Osteocyte (in vitro differentiated cells): ENCODE measurements around the gene POLL. TPM values are rescaled to one million over a fixed set of nuclear protein-coding genes. Genes with fewer than 3 reads are reported as not detected.

ENCODE experiments used
- DNase-seq: peaks from one replicate; pipeline ENCODE4 v3.0.0; 2021; ENCODE audit warnings: mixed read lengths; ENCODE audit not compliant: unreplicated experiment; ENCODE audit errors: extremely low spot score
- H3K27ac Mint-ChIP-seq: one replicate; pipeline ENCODE4 v1.8.0; 2021; ENCODE audit warnings: mild to moderate bottlenecking, mixed read lengths; ENCODE audit not compliant: unreplicated experiment
- H3K27me3 Mint-ChIP-seq: one replicate; pipeline ENCODE4 v1.8.0; 2021; ENCODE audit warnings: mixed read lengths; ENCODE audit not compliant: unreplicated experiment
- H3K36me3 Mint-ChIP-seq: one replicate; pipeline ENCODE4 v1.8.0; 2021; ENCODE audit warnings: mixed read lengths; ENCODE audit not compliant: unreplicated experiment
- H3K4me1 Mint-ChIP-seq: one replicate; pipeline ENCODE4 v1.8.0; 2021; ENCODE audit warnings: mixed read lengths; ENCODE audit not compliant: unreplicated experiment
- H3K4me3 Mint-ChIP-seq: one replicate; pipeline ENCODE4 v1.8.0; 2021; ENCODE audit warnings: mild to moderate bottlenecking, moderate library complexity, mixed read lengths; ENCODE audit not compliant: unreplicated experiment
- H3K9me3 Mint-ChIP-seq: one replicate; pipeline ENCODE4 v1.8.0; 2021; ENCODE audit warnings: mixed read lengths; ENCODE audit not compliant: unreplicated experiment
- total RNA-seq: library from RNA; stranded (reverse); gene quantifications from 2 replicates; pipeline ENCODE4 v1.2.1, GENCODE V29; 2021
- TF ChIP-seq, protein P1 (sequence below): fragments of 200-600 bp; sonication (generic); IDR thresholded peaks from 2 replicates; pipeline ENCODE4 v1.5.0; 2021; ENCODE audit warnings: antibody characterized with exemption, mild to moderate bottlenecking, moderate library complexity

POLL gene
- total RNA-seq, 1 donor from 2014 or later, result 35.0 TPM

DNA sequence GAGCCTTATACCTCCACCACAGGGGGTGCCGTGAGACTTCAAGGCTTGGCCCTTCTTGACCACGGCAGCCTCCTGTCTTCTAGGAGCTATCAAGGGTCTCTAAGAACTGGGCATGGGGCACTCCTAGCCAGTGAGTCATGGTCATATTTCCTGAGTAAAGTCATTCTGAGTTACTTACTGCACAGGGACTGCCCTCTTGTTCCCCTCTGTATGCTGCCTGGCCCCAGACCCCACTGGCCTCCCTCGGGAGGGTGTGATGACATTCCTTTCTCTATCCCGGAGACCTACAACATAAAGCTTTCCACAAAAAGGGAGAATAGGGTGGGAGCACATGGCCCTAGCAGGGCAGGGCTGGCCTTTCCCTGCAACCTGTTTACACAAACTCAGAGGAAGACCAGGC, 21.4 kb upstream of the POLL start:
- peaks cover 3% of the 10 kb centered on the region for H3K4me1 Mint-ChIP-seq
- H3K36me3 Mint-ChIP-seq, result peaks cover 12% of the 10 kb centered on the region
- DNase-seq, result no peak
- TF ChIP-seq, protein P1, sequence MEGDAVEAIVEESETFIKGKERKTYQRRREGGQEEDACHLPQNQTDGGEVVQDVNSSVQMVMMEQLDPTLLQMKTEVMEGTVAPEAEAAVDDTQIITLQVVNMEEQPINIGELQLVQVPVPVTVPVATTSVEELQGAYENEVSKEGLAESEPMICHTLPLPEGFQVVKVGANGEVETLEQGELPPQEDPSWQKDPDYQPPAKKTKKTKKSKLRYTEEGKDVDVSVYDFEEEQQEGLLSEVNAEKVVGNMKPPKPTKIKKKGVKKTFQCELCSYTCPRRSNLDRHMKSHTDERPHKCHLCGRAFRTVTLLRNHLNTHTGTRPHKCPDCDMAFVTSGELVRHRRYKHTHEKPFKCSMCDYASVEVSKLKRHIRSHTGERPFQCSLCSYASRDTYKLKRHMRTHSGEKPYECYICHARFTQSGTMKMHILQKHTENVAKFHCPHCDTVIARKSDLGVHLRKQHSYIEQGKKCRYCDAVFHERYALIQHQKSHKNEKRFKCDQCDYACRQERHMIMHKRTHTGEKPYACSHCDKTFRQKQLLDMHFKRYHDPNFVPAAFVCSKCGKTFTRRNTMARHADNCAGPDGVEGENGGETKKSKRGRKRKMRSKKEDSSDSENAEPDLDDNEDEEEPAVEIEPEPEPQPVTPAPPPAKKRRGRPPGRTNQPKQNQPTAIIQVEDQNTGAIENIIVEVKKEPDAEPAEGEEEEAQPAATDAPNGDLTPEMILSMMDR, result no peak
- H3K27me3 Mint-ChIP-seq, result no peaks in the 10 kb centered on the region
- no peaks in the 10 kb centered on the region for H3K9me3 Mint-ChIP-seq
- no peak overlapping the region for H3K27ac Mint-ChIP-seq
- no peak overlapping the region for H3K4me3 Mint-ChIP-seq

DNA sequence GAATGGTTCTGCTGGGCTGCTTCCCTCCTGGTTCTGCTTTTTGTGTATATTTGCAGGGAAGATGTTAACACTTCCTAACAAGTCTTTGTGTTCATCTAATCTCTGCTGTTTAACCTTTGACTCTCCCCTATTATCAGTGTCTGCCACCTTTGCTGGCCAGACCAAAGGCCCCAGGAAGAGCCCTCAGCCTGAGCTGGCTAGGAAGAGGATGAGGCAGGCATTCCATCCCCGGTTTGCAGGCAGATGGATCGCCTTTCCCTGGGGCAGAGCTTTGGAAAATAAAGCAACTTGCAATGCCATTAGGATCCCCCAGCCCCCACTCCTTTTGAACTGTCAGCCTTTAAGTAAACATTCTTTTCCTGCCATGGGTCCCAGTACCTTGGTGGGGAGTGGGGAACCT, 19.1 kb upstream of the POLL start:
- Mint-ChIP-seq H3K4me1 (peaks cover 3% of the 10 kb centered on the region), H3K4me3 (no peak overlapping the region), H3K27me3 (no peaks in the 10 kb centered on the region), H3K36me3 (peaks cover 16% of the 10 kb centered on the region), H3K27ac (no peak overlapping the region), H3K9me3 (no peaks in the 10 kb centered on the region)
- TF ChIP-seq, protein P1, result no peak
- DNase-seq, result no peak

DNA sequence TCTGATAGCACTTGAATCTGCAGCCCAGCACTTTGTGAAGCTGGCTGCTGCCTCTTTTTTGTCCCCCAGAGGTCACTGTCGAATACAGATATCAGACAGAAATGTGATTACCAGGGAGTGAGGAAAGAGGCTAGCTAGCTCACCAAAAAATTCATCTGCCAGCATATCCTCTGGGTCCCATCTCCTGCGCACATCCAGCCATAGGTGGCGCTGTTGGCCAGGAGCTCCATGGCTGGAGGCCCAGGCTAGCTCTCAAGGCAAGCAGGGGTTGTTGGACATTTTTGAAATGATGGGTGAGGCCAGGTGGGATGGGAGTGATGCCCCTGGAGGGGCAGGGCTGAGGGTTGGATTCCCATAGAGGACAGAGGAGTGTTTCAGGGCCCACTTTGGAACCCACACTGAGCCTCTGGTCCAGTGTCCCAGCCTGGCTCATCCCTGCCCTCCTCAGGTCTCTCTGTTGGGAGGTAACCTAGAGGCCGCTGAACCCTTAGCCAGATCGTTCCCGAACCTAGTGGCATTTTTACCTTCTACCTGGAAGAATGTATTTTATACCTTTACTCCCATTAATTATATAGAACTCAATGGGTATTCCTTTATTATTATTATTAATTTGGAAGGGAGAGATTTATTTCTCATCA, 14.8 kb upstream of the POLL start:
- no peak overlapping the region for H3K27ac Mint-ChIP-seq
- H3K9me3 Mint-ChIP-seq, result no peaks in the 10 kb centered on the region
- peak; percentile 89 for DNase-seq
- no peaks in the 10 kb centered on the region for H3K4me1 Mint-ChIP-seq
- TF ChIP-seq, protein P1, result peak; percentile 91
- H3K27me3 Mint-ChIP-seq, result no peaks in the 10 kb centered on the region
- peaks cover 7% of the 10 kb centered on the region for H3K36me3 Mint-ChIP-seq
- no peak overlapping the region for H3K4me3 Mint-ChIP-seq

DNA sequence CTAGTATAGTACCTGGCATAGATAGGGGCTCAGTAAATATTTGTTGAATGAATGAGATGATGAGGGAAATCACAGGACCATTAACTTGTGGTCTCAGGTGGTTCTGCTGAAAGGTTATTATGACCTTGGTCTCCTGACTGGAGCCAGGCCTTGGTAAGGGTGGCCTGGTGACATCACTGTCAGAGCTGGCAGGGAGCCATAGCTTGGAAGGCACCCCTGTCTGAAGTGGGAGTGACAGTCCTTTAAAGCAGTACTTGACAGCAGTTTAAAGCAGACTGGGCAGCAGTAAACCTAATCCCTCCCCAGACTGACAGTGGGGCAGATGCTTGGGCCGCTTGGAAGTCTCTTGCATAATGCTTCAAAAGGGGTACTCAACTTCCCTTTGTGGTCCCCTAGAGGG, 13.5 kb upstream of the POLL start:
- no peaks in the 10 kb centered on the region for H3K9me3 Mint-ChIP-seq
- no peaks in the 10 kb centered on the region for H3K4me1 Mint-ChIP-seq
- H3K36me3 Mint-ChIP-seq, result peaks cover 6% of the 10 kb centered on the region
- no peak overlapping the region for H3K4me3 Mint-ChIP-seq
- no peaks in the 10 kb centered on the region for H3K27me3 Mint-ChIP-seq
- H3K27ac Mint-ChIP-seq, result no peak overlapping the region
- no peak for DNase-seq
- TF ChIP-seq, protein P1, result no peak

DNA sequence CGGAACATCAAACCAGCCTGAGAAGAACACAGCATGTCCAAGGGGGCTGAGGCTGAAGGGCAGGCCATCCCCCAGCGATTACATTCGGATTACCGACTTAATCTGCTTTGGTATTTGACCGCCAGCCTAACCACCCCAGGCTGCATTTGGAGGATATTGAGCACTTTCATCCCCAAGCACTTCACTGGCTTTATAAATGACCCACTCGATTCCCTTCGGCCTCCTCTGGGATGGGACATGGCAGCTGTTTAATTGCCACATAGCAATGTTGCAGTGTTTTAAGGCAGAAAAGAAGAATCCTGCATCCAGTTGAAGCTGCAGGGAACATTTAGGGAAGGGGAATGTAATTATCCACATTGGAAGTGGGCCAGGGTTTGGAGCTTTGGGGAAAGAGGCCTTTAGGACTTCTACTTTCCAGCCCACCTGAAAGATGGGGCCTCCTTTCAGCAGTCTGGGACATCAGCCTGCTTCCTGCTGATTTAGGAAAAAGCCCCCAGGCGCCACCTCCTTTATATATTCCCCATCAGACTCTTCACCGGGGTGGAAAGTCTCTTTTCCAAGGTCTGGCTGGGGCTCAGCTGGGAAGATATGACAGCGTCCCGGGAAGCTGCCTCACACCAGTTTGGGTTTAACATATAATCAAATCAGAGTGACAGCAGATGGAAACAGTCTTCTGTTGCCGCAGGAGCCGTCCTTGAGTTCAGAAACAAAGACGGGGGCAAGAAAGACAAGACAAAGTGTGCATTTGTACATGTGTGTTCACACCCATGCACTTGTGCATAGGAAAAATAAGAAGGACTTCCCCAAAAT, 9.2 kb upstream of the POLL start:
- TF ChIP-seq, protein P1, result no peak
- Mint-ChIP-seq H3K4me3 (no peak overlapping the region), H3K9me3 (no peaks in the 10 kb centered on the region), H3K27ac (no peak overlapping the region), H3K36me3 (peaks cover 2% of the 10 kb centered on the region), H3K27me3 (no peaks in the 10 kb centered on the region), H3K4me1 (no peaks in the 10 kb centered on the region)
- DNase-seq, result no peak
